ENCODE data around the gene MUC6. TPM values are rescaled to one million over a fixed set of nuclear protein-coding genes. Genes with fewer than 3 reads are reported as not detected.

MUC6 gene
- total RNA-seq, 6 experiments from 2014 or later = not detected

DNA sequence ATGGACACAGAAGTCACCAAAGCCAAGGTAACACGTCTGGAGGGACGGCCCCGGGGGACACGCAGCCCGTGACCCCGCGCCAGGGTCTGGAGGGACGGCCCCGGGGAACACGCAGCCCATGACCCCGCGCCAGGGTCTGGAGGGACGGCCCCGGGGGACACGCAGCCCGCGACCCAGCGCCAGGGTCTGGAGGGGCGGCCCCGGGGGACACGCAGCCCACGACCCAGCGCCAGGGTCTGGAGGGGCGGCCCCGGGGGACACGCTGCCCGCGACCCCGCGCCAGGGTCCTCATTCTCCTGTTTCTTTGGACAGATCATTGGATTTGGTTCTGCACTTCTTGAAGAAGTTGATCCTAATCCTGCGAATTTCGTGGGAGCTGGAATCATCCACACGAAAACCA, 27.1 kb downstream of the MUC6 start:
- DNase-seq = no peak
- Mint-ChIP-seq H3K36me3 (ENCODE audit: low read depth) (peaks cover 7% of the 10 kb centered on the region; the same call in 1 of the 2 replicates), H3K9me3 (no peaks in the 10 kb centered on the region), H3K4me1 (ENCODE audit: low read depth) (no peaks in the 10 kb centered on the region), H3K4me3 (no peak overlapping the region), H3K27ac (no peak overlapping the region), H3K27me3 (ENCODE audit: insufficient read depth) (peaks cover 5% of the 10 kb centered on the region)
- TF ChIP-seq, protein P1, sequence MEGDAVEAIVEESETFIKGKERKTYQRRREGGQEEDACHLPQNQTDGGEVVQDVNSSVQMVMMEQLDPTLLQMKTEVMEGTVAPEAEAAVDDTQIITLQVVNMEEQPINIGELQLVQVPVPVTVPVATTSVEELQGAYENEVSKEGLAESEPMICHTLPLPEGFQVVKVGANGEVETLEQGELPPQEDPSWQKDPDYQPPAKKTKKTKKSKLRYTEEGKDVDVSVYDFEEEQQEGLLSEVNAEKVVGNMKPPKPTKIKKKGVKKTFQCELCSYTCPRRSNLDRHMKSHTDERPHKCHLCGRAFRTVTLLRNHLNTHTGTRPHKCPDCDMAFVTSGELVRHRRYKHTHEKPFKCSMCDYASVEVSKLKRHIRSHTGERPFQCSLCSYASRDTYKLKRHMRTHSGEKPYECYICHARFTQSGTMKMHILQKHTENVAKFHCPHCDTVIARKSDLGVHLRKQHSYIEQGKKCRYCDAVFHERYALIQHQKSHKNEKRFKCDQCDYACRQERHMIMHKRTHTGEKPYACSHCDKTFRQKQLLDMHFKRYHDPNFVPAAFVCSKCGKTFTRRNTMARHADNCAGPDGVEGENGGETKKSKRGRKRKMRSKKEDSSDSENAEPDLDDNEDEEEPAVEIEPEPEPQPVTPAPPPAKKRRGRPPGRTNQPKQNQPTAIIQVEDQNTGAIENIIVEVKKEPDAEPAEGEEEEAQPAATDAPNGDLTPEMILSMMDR (IDR thresholded peaks at IDR 0.05) = no peak

DNA sequence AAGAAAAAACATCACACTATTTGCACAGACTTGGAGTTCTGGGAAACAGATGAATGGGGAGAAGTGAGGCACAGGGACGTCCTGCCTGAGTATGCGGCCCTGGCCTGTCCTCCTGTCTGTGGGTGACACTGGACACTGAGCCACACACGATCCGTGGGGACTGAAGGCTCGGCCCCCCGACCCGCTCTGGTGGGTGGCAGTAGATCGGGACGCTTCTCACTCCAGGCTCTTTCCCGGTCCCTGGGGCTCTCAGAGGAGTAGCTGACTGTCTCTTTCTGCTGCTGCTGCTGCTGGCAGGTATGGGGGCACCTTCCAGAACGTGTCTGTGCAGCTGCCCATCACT, 27.7 kb downstream of the MUC6 start:
- H3K36me3 Mint-ChIP-seq (ENCODE audit: low read depth) = peaks cover 7% of the 10 kb centered on the region; the same call in 1 of the 2 replicates
- TF ChIP-seq, protein P1 (IDR thresholded peaks at IDR 0.05) = no peak

DNA sequence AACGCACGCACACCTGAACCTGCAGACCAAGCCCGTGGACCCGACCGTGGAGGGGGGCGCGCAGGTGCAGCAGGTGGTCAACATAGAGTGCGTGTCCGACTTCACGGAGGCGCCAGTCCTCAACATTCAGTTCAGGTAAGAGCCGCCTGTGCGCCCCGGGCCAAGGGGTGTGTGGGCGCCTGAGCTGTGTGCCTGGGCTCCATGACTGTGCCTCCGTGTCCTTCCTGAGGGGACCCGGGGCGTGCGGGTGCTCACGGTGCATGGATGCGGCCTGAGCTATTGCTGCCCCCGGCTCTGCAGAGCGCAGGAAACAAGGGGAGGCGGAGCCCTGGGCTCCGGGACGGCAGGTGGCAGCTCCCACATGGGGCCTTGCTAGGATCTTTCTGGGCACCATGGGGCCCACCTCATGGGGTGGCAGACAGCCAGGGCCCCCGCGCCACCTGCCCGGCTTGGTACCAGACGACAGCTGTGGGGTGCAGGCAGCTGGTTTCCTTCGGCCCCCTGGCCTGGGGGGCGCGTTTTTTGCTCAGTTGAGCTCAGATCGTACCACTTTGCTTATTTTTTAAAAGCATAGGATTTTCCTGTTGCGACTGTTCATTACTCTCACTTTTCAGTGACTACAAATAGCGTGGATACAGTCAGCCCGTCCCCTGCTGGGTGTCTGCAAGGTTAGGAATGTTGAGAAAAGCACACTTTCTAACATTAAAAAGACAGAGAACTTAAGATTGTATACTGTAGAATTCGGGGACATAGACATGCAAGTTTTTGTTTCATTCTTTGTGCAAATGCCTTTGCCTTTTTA, 28.3 kb downstream of the MUC6 start:
- no peaks in the 10 kb centered on the region for H3K4me1 Mint-ChIP-seq (ENCODE audit: low read depth)
- H3K27me3 Mint-ChIP-seq (ENCODE audit: insufficient read depth) = peaks cover 5% of the 10 kb centered on the region
- H3K9me3 Mint-ChIP-seq = no peaks in the 10 kb centered on the region
- no peak overlapping the region for H3K27ac Mint-ChIP-seq
- H3K36me3 Mint-ChIP-seq (ENCODE audit: low read depth) = peaks cover 7% of the 10 kb centered on the region; the same call in 1 of the 2 replicates
- DNase-seq = no peak
- TF ChIP-seq, protein P1 (IDR thresholded peaks at IDR 0.05) = no peak
- no peak overlapping the region for H3K4me3 Mint-ChIP-seq

More for the DNA sequence above, 27.7 kb downstream of the MUC6 start:
- H3K27ac Mint-ChIP-seq = no peak overlapping the region
- no peak for DNase-seq
- H3K4me1 Mint-ChIP-seq (ENCODE audit: low read depth) = no peaks in the 10 kb centered on the region
- H3K4me3 Mint-ChIP-seq = no peak overlapping the region
- H3K9me3 Mint-ChIP-seq = no peaks in the 10 kb centered on the region
- H3K27me3 Mint-ChIP-seq (ENCODE audit: insufficient read depth) = peaks cover 5% of the 10 kb centered on the region

DNA sequence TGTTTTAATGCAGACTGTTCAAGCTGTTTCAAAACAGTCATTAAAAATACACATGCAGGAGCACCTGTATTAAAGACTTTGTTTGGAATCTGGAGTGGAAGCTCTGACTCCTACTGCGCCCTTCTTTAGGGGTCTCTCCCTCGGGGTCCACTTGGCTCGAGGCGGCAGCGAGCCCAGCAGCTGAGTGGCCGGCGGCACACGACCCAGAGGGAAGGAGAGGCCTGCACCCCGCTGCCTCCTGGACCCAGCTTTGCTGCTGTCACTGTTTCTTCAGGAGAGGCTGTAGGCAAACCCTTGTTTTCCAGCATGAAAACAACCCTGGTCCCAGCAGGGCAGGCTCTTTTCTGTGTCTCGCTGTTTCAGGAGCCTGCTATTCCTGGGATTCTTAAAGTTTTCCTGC, 29.2 kb downstream of the MUC6 start:
- no peak for DNase-seq
- peaks cover 7% of the 10 kb centered on the region; the same call in 1 of the 2 replicates for H3K36me3 Mint-ChIP-seq (ENCODE audit: low read depth)
- no peak overlapping the region for H3K27ac Mint-ChIP-seq
- TF ChIP-seq, protein P1 (IDR thresholded peaks at IDR 0.05) = no peak
- no peaks in the 10 kb centered on the region for H3K4me1 Mint-ChIP-seq (ENCODE audit: low read depth)
- no peak overlapping the region for H3K4me3 Mint-ChIP-seq
- H3K9me3 Mint-ChIP-seq = no peaks in the 10 kb centered on the region
- H3K27me3 Mint-ChIP-seq (ENCODE audit: insufficient read depth) = peaks cover 5% of the 10 kb centered on the region

DNA sequence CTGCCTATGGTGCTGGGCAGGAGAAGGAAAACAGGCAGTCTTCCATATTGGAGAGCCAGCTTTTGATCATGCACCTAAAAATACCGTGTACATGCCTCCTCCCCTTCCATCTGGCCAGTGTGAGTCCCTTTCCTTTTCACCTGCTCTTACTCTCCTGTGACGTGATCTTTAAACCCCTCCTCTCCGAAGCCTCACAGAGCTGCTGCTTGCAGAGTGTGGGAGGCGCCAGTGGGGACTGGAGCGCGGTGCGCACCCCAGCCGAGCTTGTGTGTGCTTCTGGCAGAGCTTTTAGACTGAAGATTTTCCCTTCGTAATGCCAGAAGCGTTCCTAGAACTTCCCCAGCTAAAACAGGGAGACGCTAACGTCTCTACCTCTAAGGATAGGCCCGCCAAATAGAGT, 29.8 kb downstream of the MUC6 start:
- H3K27me3 Mint-ChIP-seq (ENCODE audit: insufficient read depth) = peaks cover 5% of the 10 kb centered on the region
- no peak for DNase-seq
- TF ChIP-seq, protein P1 (IDR thresholded peaks at IDR 0.05) = no peak
- no peaks in the 10 kb centered on the region for H3K9me3 Mint-ChIP-seq
- H3K4me3 Mint-ChIP-seq = no peak overlapping the region
- no peaks in the 10 kb centered on the region for H3K4me1 Mint-ChIP-seq (ENCODE audit: low read depth)
- no peak overlapping the region for H3K27ac Mint-ChIP-seq
- peaks cover 10% of the 10 kb centered on the region; the same call in 1 of the 2 replicates for H3K36me3 Mint-ChIP-seq (ENCODE audit: low read depth)
